HG02970 (cell line): Measurements from ENCODE around the gene OASL.

Experiments used
- ATAC-seq: cut with Tn5 transposase; IDR thresholded peaks from one replicate; pipeline ENCODE4 v1.9.1; 2021; ENCODE audit warnings: mild to moderate bottlenecking, moderate library complexity, moderate number of reproducible peaks; ENCODE audit not compliant: unreplicated experiment, low FRiP score

OASL gene

GRCh38 chr12:120972870-120973543, 66.0 kb downstream of the OASL start:
- ATAC-seq, result no peak

- ATAC-seq, result no peak
Observed at GRCh38 chr12:120971299-120972180, 67.5 kb downstream of the OASL start.

GRCh38 chr12:120970310-120970709, 68.7 kb downstream of the OASL start:
- ATAC-seq, result no peak
